GM12874 (cell line): ENCODE results near the gene MYL12A.

Experiments used
- CTCF ChIP-seq: IDR thresholded peaks from 2 replicates; pipeline ENCODE4 v1.5.1; 2011; ENCODE audit warnings: low read depth, mild to moderate bottlenecking, control low read depth, low read length, moderate library complexity; ENCODE audit not compliant: insufficient read depth

Gene MYL12A

GRCh38 chr18:3233004-3233403 is 14.6 kb upstream of the MYL12A start:
- no peak for TF ChIP-seq CTCF

GRCh38 chr18:3233433-3234168 is 14.0 kb upstream of the MYL12A start:
- TF ChIP-seq CTCF, result no peak

- TF ChIP-seq CTCF, result no peak
These were observed 13.1 kb upstream of the MYL12A start for GRCh38 chr18:3234457-3234856.

GRCh38 chr18:3235846-3236245 is 11.8 kb upstream of the MYL12A start:
- TF ChIP-seq CTCF, result no peak

- TF ChIP-seq CTCF, result no peak
These were observed 11.1 kb upstream of the MYL12A start for GRCh38 chr18:3236470-3236869.

GRCh38 chr18:3238742-3239141 is 8.9 kb upstream of the MYL12A start:
- no peak for TF ChIP-seq CTCF

- no peak for TF ChIP-seq CTCF
These were observed 2.4 kb upstream of the MYL12A start for GRCh38 chr18:3245185-3245564.
